CMK (cell line): ENCODE data around the gene WDHD1.
A peak's percentile ranks its signal among the peaks of the same experiment; 100 is the strongest.
"Not testable (repeated sequence)": the region's sequence is repeated elsewhere in the genome, so short reads cannot be mapped to it uniquely, and the experiment has no call there.

Source experiments
- DNase-seq: peaks from one replicate; pipeline ENCODE4 v3.0.0-alpha.2; 2010; ENCODE audit warnings: low read depth

Gene WDHD1, protein sequence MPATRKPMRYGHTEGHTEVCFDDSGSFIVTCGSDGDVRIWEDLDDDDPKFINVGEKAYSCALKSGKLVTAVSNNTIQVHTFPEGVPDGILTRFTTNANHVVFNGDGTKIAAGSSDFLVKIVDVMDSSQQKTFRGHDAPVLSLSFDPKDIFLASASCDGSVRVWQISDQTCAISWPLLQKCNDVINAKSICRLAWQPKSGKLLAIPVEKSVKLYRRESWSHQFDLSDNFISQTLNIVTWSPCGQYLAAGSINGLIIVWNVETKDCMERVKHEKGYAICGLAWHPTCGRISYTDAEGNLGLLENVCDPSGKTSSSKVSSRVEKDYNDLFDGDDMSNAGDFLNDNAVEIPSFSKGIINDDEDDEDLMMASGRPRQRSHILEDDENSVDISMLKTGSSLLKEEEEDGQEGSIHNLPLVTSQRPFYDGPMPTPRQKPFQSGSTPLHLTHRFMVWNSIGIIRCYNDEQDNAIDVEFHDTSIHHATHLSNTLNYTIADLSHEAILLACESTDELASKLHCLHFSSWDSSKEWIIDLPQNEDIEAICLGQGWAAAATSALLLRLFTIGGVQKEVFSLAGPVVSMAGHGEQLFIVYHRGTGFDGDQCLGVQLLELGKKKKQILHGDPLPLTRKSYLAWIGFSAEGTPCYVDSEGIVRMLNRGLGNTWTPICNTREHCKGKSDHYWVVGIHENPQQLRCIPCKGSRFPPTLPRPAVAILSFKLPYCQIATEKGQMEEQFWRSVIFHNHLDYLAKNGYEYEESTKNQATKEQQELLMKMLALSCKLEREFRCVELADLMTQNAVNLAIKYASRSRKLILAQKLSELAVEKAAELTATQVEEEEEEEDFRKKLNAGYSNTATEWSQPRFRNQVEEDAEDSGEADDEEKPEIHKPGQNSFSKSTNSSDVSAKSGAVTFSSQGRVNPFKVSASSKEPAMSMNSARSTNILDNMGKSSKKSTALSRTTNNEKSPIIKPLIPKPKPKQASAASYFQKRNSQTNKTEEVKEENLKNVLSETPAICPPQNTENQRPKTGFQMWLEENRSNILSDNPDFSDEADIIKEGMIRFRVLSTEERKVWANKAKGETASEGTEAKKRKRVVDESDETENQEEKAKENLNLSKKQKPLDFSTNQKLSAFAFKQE

DNA sequence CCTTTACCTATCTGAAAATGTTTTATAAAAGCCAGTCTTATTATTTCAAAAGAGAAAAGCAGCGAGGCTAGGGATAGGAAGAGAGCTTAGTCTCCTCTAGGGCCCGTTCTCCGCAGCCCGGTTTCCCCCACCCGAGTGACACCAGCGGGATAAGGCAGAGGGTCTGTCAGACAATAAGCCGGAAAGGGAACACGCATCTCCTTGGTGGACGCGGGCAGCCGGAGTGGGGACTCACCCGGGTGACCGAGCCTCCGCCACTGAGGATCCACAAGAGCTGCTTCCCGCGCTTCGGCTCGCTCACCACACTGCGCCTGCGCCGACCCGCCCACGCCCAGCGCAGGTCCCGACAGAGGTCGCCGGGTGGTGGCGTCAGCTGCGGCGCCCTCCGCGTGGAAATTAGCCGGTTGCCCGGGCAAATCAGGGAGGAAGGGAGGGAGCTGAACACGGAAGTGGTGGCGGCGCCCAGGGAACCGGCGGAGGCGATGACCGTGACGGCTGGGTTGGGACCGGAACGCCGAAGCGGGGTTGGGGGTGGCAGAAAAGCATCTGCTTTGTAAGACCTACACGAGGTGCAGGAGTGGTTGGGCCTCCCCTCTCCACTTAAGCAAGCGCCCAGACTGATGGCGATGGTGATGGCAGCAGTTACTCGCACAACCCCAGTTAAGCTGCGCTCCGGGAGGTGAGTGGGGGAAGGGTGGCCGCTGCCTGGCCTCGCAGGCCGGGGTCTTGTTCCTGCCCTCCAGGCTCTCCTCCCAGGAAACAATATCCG is at the start of gene WDHD1, which contains the start of gene SOCS4:
Gene WDHD1, minus strand, starts transcription at position 307 of the 769 bp plus-strand sequence. CDS start 312 bp downstream, outside the sequence.
Gene SOCS4, plus strand, starts transcription at position 444 of the 769 bp plus-strand sequence. CDS start 15,806 bp downstream, outside the sequence.
- peak; percentile 78 for DNase-seq

DNA sequence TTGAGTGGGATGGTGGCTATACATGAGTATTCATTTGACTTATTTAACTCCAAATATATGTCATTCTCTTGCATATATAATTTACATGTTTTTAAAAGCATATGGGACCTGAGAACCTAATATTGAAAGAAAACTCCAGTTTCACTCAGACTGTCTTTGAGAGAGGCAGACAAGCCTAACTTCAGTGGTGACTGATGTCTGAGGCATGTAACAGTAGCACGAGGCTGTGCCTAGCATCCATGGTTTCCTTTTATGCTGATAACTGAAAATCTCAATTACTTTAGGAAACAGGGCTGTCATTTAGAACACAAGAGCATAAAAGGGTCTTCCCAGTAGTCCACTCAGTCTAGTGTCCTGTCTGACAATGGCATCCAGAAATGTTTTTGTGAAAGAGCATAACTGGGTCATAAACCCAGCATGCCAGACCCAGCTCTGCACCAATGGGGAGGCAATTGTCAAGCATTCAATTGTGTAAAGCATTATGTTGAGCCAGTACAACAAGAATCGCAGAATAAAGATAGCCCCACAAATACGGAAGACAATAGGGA is 48.8 kb upstream of the WDHD1 start:
- no peak for DNase-seq

DNA sequence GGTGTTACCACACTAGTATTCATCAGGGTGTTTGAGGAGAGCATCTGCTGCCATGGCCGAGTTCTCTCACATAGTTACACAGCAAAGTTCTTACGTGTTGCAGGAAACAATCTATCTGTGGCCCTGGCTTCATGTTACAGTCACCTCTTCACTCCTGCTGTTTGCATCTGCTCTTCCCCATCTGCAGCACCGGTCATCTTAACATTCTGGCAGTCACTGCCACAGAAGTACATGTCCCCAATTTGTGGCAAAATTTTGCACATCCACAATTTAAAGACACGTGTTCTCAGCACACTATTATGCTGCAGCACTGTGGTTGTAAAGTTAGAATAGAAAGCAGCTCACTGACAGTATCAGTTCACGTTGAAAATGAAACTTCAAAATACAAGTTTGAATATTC is 47.8 kb upstream of the WDHD1 start:
- no peak for DNase-seq

DNA sequence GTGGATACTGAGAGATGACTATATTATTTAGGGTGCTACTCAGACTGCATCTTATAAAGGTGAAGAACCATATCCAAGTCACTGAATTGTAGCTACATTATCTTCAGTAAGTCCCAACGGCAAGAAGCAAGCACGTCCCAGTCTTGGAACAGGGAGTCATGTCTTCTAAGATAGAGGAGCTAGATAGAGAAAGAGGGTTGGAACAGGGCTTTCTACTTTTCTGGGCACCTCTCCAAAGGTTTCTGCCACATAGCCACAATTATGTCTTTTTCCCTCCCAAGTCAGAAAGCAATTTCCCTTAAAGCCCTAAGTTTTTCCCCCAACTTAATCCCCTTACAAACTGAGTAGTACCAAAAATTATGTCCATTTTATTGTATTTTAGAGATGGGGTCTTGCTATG is 47.0 kb upstream of the WDHD1 start:
- DNase-seq: no peak

DNA sequence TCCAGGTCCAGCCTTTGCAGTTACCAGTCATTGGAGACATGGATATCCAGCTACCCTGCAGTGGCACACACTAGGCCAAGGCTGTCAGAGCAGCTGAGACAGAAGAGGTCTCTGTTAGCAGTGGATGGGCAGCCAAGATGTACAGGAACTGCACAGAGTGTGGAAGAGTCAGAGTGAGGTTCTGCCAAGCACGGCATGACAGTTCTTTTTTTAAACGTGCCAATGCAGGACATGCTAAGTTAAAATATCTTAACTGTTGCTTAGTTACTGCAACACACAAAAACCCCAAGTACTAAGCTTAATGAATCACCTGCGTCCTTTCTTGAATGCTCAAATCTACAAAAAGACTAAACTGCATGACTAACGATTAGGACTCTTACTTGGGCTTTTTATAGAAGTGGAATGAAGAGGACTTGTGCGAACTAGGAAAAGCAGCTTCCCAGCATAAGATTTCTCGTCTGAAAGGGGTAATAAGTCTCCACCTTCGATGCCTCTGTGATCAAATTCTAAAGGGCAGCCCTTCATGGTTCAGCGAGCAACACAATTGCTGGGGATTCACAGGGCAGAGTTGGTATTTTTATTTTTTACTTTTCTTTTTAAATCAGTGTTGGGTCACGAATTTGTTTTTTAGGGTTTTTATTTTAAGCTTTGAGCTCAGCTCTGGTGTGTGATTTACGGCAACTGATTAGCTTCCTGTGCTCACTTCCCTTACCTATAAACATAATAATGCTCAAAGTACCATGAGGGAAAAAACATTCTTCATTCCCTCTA is 45.2 kb upstream of the WDHD1 start:
- no peak for DNase-seq

DNA sequence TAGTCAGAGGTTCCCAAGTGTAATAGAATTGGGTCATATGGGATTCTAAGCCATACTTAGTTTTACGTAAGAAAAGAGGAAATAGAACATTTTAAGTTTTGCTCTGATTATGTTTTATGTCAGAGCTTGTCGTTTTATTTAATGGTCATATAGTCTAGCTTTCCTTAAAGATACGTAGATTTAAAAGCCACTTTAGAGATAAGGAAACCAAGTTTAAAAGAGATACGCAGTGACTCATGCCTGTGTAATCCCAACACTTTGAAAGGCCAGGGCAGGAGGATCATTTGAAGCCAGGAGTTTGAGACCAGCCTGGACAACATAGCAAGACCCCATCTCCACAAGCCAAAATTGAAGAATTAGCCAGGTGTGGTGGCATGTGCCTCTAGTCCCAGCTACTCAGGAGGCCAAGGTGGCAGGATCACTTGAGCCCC is 44.1 kb upstream of the WDHD1 start:
- no peak for DNase-seq

DNA sequence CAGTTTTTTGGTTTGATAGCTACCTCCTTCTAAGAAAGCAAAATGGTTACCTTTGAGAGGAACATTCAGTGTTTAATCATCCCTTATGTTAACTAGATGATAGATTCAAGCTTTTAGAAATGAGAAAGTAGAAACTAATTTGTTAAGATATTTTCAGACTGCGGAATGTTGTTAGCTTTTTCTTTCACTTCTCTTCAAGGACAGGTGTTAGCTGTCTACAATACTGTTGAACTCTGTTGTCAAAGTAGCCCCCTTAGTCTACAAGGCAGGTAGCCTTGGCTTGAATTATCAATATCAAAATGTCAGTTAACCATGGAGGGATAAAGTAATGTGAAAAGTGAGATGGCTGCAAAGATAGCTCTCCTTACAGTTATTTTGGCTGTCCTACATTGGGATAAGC is 39.3 kb upstream of the WDHD1 start:
- no peak for DNase-seq

DNA sequence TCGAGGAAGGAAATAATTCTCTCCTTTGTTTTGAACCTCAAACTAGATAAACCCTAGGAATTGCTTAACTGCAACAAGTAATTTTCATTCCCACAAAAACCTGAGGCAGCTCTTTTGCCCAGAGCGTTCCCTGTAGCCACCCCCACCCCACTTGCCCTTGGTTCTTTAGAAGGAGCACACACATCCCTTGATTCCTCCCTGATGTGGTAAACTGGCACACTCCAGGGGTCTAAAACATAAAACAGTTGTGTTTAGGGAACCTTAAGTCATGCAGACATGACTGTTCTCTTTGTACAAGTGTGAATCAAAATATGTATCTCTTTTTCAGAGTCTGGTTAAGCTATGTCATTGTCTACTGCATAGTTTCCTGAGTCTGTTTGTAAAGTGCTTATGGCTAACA is 38.5 kb upstream of the WDHD1 start:
- DNase-seq: no peak

DNA sequence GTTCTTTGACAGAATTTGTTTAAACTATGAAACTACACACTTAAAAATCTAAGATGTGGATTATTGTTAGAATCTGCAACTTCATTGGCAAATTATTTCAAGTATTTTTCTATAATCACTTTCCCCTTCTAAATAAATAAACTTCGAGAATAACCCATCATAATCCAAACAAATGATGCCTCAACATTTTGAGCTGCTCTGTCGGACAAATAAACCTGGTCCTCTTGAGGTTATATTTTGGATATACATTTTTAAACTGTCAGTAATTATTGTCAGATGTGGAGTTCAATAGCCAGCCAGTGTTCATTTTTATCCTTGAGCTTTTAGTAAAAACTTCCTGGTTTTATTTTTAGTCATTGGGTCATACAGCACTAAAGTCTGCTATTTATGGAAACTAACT is 38.0 kb upstream of the WDHD1 start:
- DNase-seq: not testable (repeated sequence)

DNA sequence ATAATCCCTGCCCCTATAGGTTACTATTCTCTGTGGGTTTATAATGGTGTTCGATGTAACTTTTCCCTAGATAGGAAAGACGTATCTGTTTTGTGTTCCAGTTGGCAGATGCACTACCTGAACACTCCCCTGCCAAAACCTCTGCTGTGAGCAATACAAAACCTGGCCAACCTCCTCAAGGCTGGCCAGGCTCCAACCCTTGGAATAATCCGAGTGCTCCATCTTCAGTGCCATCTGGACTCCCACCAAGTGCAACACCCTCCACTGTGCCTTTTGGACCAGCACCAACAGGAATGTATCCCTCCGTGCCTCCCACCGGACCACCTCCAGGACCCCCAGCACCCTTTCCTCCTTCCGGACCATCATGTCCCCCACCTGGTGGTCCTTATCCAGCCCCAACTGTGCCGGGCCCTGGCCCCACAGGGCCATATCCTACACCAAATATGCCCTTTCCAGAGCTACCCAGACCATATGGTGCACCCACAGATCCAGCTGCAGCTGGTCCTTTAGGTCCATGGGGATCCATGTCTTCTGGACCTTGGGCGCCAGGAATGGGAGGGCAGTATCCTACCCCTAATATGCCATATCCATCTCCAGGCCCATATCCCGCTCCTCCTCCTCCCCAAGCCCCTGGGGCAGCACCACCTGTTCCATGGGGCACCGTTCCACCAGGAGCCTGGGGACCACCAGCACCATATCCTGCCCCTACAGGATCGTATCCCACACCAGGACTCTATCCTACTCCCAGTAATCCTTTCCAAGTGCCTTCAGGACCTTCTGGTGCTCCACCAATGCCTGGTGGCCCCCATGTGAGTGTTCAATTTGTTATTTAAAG is 35.8 kb upstream of the WDHD1 start:
- no peak for DNase-seq

DNA sequence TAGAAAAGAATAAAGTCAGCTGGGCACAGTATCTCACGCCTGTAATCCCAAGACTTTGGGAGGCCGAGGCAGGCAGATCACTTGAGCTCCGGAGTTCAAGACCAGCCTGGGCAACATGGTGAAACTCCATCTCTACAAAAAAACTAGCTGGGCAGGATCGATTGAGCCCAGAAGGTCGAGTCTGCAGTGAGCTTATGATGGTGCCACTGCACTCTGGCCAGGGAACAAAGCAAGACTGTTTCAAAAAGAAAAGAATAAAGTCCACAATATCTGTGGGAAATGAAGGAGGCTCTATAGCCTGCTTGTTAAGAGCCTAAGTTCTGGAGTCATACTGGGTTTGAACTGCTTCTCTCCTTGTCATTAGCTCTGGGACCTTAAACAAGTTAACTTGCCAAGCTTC is 32.4 kb upstream of the WDHD1 start:
- no peak for DNase-seq

DNA sequence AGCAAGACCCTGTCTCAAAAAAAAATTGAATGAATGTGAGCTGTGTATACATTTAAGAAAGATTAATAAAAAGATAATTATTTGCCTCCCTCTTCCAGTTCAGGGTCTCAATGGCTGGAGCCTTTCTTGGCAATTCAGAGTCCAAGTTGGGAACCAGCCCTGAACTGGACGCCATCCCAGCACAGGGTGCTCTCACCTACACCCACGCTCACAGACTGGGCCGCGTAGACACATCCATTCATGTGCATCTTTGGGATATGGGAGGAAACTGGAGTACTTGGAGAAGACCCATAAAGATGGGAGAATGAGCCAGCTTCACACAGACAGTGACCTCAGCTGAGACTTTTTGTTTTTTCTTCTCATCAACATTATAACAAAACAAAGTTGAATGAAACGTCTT is 31.0 kb upstream of the WDHD1 start:
- no peak for DNase-seq

DNA sequence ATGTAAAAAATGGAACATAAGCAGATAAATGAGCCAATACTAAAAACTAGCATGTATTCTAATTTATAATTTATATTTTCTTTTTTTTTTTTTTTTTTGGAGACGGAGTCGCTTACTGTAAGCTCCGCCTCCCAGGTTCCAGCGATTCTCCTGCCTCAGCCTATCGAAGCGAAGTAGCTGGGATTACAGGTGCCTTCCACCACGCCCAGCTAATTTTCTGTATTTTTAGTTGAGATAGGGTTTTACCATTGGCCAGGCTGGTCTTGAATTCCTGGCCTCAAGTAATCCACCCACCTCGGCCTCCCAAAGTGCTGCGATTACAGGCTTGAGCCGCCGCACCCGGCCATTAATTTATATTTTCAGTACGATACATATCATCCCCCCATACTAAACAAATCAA is 27.2 kb upstream of the WDHD1 start:
- no peak for DNase-seq

DNA sequence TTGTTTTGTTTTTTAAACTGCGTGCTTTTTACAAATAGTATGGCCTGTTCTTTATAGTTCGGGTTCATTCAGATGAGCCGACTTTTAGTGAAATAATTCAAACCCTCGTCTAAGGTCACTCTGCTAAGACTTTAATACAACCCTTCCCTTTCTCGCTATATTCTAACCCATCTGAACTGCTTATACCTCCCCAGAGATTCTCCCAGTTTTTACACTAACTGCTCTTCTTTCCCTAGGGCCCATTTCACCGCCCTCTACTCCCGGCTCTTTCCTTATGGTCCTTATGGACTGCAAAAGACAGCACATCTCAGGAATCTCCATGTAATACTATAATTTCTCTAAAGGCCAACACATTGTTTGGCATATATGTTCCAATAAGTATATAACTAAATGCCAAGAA is 26.6 kb upstream of the WDHD1 start:
- DNase-seq: no peak

DNA sequence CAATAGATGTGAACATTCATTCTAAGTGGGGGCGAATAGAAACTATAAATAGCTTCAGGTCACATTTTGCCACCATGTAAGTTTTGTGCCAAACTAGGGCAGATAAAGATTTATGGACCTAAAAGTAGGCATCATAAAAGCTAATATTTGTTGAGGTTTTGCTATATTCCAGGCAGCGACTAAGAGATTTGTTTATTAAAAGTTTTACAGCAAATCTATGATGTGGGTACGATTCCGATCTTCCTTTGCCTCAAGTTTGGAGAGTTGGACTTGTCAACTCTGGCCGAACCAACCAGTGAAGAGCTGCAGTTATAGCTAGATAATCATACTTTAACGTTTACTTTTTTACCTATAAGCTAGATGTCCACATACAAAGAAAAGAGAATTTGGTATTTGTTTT is 26.1 kb upstream of the WDHD1 start:
- DNase-seq: no peak

DNA sequence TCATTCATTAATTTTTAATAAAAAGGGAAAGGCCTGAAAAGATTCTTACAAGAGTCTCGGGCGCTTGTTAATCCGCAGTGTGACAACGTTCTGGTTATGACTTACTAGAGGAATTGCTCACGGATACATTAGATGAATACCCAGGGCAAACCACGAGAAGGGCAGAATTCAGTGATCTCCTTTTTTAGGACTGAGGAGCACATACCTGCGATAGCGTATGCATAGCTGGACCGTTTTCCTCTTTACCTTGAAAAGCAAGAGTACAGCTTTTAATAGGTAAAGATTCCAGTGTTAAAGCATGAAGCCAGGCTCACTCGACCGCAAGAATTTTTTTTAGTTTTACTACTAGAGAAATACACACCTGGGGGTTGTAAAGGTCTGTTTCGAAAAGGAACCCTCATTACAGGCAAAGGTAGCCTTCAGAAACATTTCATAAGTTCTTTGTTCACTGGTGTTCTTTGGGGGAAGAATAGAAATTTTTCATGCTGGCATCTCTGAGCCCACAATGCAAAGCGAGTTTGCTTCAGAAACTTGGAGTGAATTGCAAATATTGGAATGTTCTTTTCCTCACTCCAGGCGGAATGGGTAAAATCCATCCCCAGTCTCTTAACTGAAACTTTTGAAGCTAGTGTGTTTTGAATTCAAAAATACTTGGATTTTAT is 25.5 kb upstream of the WDHD1 start:
- DNase-seq: no peak

DNA sequence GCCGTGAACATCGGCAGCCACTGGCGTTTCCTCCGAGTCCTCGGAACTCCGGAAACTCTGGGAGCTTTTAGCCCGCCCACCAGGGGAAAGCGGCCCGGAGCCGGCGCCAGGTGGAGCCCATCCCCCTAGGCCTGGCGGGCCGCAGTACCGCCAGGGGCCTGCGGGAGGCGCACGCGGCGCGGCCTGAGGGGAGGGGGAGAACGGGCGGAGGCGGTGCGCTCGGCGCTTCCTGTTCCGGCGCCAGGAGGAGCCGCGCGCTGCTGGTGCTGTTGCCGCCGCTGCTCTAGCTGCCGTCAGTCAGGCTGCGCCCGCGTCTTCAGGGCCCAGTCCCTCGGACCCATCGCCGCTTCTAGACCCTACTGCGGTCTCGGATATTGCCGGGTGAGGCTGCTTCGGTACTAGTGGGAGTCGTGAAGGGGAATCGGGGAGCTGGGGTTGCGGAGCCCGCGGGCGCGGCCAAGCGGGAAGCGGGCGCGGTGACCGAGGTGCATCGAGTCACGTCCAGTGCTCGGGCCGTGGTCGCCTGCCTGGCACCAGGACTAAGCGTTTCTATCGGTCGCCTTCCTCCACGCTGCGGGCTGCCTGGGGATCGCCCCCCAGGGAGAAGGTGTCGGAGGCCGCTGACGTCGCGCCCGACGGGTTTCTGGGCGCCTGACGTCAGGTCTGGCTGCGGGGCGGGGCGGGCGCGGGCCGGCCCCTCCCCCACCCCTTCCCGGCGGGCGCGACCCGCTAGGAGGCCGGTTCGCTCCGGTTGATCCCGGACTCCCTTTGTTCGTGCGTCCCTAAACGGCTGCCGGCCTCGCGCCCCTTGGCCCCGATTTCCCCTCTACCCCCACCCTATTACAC is 24.7 kb upstream of the WDHD1 start, which contains the start of gene MAPK1IP1L:
Gene MAPK1IP1L, plus strand, starts transcription at position 225 of the 846 bp plus-strand sequence. CDS start 10,037 bp downstream, outside the sequence.
- peak; percentile 70 for DNase-seq

DNA sequence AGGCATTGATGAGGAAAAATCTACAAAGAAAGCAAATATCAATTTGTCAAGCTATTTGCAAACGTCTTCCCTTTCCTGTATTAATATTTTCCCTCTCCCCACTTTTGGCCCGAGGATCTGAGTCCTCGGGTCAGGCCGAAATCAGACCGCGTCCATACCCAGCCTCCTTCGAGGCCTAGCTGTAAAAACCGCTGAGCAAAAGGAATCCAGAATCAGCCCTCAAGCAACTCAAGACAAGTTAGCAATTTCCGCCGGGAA is 24.2 kb upstream of the WDHD1 start:
- no peak for DNase-seq
